K562 (cell line): ENCODE data around the gene EGFL7. TPM values are rescaled to one million over a fixed set of nuclear protein-coding genes. Genes with fewer than 3 reads are reported as not detected.

Source experiments
- BCL6 ChIP-seq: fragments of 250-450 bp; sonication (Bioruptor Pico); IDR thresholded peaks from 2 replicates; pipeline ENCODE4 v1.4.0; 2020
- CCNT2 ChIP-seq: IDR thresholded peaks from 2 replicates; pipeline ENCODE4 v1.6.1; 2011; ENCODE audit warnings: borderline replicate concordance, low read depth, mild to moderate bottlenecking, moderate library complexity, mixed read lengths, low read length; ENCODE audit not compliant: insufficient read length; ENCODE audit errors: extremely low read depth
- CEBPB ChIP-seq: fragments of 450-650 bp; IDR thresholded peaks from 2 replicates; pipeline ENCODE4 v1.6.1; 2016; ENCODE audit warnings: missing genetic modification characterization, missing compliant biosample characterization
- DIDO1 ChIP-seq: fragments of 450-650 bp; IDR thresholded peaks from 2 replicates; pipeline ENCODE4 v1.6.1; 2016; ENCODE audit warnings: low read depth, missing biosample characterization, missing genetic modification characterization
- ELF2 ChIP-seq: fragments of 250-450 bp; sonication (Bioruptor Pico); IDR thresholded peaks from 2 replicates; pipeline ENCODE4 v1.5.0; 2021; ENCODE audit warnings: mild to moderate bottlenecking
- EP300 ChIP-seq: IDR thresholded peaks from 2 replicates; pipeline ENCODE4 v1.6.1; 2012; ENCODE audit warnings: low read length, improper control_type of control experiment
- FOXJ2 ChIP-seq: fragments of 200-800 bp; sonication (Bioruptor generic); IDR thresholded peaks from 2 replicates; pipeline ENCODE4 v1.6.1; 2016; ENCODE audit warnings: missing genetic modification characterization, missing compliant biosample characterization
- HDAC3 ChIP-seq: fragments of 450-650 bp; IDR thresholded peaks from 2 replicates; pipeline ENCODE4 v1.6.1; 2018; ENCODE audit warnings: borderline replicate concordance, mild to moderate bottlenecking, moderate library complexity; ENCODE audit not compliant: partially characterized antibody
- MIER1 ChIP-seq: fragments of 450-650 bp; IDR thresholded peaks from 2 replicates; pipeline ENCODE4 v1.6.1; 2016; ENCODE audit warnings: antibody characterized with exemption, mild to moderate bottlenecking, low read depth
- TAF9B ChIP-seq: fragments of 450-650 bp; IDR thresholded peaks from 2 replicates; pipeline ENCODE4 v1.6.1; 2018; ENCODE audit warnings: mild to moderate bottlenecking; ENCODE audit not compliant: partially characterized antibody
- TCF7 ChIP-seq: sonication (generic); IDR thresholded peaks from 2 replicates; pipeline ENCODE4 v1.6.1; 2016; ENCODE audit warnings: antibody characterized with exemption, borderline replicate concordance
- TFE3 ChIP-seq: fragments of 450-650 bp; formaldehyde crosslinking; IDR thresholded peaks from 2 replicates; pipeline ENCODE4 v1.4.0; 2020; ENCODE audit warnings: mild to moderate bottlenecking, mixed read lengths
- USF2 ChIP-seq: sonication (generic); formaldehyde crosslinking; IDR thresholded peaks from 2 replicates; pipeline ENCODE4 v1.5.0; 2020; ENCODE audit warnings: missing genetic modification reagents
- WHSC1 ChIP-seq: IDR thresholded peaks from one replicate; pipeline ENCODE4 v1.6.1; 2012; ENCODE audit warnings: low read length, control low read depth, inconsistent platforms
- ZFX ChIP-seq: sonication (generic); formaldehyde crosslinking; IDR thresholded peaks from 2 replicates; pipeline ENCODE4 v1.8.0; 2022; ENCODE audit warnings: mild to moderate bottlenecking, missing genetic modification reagents, moderate library complexity
- ZNF121 ChIP-seq: sonication (generic); formaldehyde crosslinking; conservative IDR thresholded peaks from 2 replicates; pipeline ENCODE4 v1.8.0; 2022; ENCODE audit warnings: missing genetic modification reagents
- ZNF217 ChIP-seq: sonication (generic); formaldehyde crosslinking; IDR thresholded peaks from 2 replicates; pipeline ENCODE4 v1.8.0; 2022; ENCODE audit warnings: mild to moderate bottlenecking, missing genetic modification reagents
- ZNF695 ChIP-seq: fragments of 450-650 bp; formaldehyde crosslinking; IDR thresholded peaks from 2 replicates; pipeline ENCODE4 v1.4.0; 2020; ENCODE audit warnings: mild to moderate bottlenecking, moderate library complexity
- polyA plus RNA-seq, 8 experiments: library from polyadenylated mRNA; depleted of rRNA in 4 of 8; stranded (reverse) in 5 of 8; unstranded in 3 of 8; fragments of >200 nt; fragmentation: Nextera tagmentation in 2 of 8; fragmentation: Illumina TruSeq in 1 of 8; extraction: Ambion mirVana in 2 of 8; extraction: Trizol in 1 of 8; gene quantifications; 2 replicates each; pipeline versions ENCODE4 v1.2.1 to v1.2.3, GENCODE V29; 2011 to 2014; ENCODE audit warnings: inconsistent platforms in 1 of 8, missing spikeins in 1 of 8
- total RNA-seq, 7 experiments: library from RNA; depleted of rRNA in 6 of 7; stranded (reverse); fragments of >200 nt in 6 of 7; fragmentation: Illumina TruSeq in 2 of 7; extraction: Trizol in 2 of 7; gene quantifications; 2 replicates each; pipeline versions ENCODE4 v1.2.1 to v1.2.3, GENCODE V29; 2011 to 2021; ENCODE audit warnings: low replicate concordance in 1 of 7
- TF ChIP-seq, protein P1 (sequence below), 2 experiments: fragments of 450-650 bp in 1 of 2; sonication (generic) in 1 of 2; formaldehyde crosslinking; conservative IDR thresholded peaks; 2 replicates each; pipeline versions ENCODE4 v1.4.0 to v1.8.1; 2020 to 2022; ENCODE audit warnings: mild to moderate bottlenecking in 1 of 2, missing genetic modification reagents in 1 of 2
- TF ChIP-seq, protein P2 (sequence below): sonication (generic); formaldehyde crosslinking; IDR thresholded peaks from 2 replicates; pipeline ENCODE4 v1.8.0; 2022; ENCODE audit warnings: missing genetic modification reagents, mild to moderate bottlenecking, borderline replicate concordance
- TF ChIP-seq, protein P3 (sequence below): fragments of 450-650 bp; IDR thresholded peaks from 2 replicates; pipeline ENCODE4 v1.7.0; 2016; ENCODE audit warnings: borderline replicate concordance

The EGFL7 gene
- total and polyA plus RNA-seq, 9 of the 15 experiments (the other 6 are each of a cell fraction or from before 2014, with no cell fraction given), result 1.5 to 286 (median 55.5) TPM

- peak; percentile 28; the same call in 1 of the 2 replicates for TF ChIP-seq USF2 (CRISPR knock-in tag)
- TF ChIP-seq TCF7, result no peak
- TF ChIP-seq FOXJ2 (tag), result no peak
- TF ChIP-seq CEBPB (tag), result no peak
- no peak for TF ChIP-seq DIDO1 (tag)
- no peak for TF ChIP-seq TAF9B
- TF ChIP-seq, protein P1, sequence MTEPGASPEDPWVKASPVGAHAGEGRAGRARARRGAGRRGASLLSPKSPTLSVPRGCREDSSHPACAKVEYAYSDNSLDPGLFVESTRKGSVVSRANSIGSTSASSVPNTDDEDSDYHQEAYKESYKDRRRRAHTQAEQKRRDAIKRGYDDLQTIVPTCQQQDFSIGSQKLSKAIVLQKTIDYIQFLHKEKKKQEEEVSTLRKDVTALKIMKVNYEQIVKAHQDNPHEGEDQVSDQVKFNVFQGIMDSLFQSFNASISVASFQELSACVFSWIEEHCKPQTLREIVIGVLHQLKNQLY (CRISPR knock-in tag; conservative IDR thresholded peaks at IDR 0.05), result no peak
- TF ChIP-seq ZFX, result no peak
- no peak for TF ChIP-seq ZNF217 (CRISPR knock-in tag)
- TF ChIP-seq MIER1, result no peak
- no peak for TF ChIP-seq ELF2 (CRISPR knock-in tag)
- TF ChIP-seq, protein P2, sequence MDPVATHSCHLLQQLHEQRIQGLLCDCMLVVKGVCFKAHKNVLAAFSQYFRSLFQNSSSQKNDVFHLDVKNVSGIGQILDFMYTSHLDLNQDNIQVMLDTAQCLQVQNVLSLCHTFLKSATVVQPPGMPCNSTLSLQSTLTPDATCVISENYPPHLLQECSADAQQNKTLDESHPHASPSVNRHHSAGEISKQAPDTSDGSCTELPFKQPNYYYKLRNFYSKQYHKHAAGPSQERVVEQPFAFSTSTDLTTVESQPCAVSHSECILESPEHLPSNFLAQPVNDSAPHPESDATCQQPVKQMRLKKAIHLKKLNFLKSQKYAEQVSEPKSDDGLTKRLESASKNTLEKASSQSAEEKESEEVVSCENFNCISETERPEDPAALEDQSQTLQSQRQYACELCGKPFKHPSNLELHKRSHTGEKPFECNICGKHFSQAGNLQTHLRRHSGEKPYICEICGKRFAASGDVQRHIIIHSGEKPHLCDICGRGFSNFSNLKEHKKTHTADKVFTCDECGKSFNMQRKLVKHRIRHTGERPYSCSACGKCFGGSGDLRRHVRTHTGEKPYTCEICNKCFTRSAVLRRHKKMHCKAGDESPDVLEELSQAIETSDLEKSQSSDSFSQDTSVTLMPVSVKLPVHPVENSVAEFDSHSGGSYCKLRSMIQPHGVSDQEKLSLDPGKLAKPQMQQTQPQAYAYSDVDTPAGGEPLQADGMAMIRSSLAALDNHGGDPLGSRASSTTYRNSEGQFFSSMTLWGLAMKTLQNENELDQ (CRISPR knock-in tag), result no peak
- no peak for TF ChIP-seq ZNF121 (CRISPR knock-in tag)
- TF ChIP-seq HDAC3, result no peak
- TF ChIP-seq WHSC1, result no peak
- no peak for TF ChIP-seq EP300
- TF ChIP-seq, protein P3, sequence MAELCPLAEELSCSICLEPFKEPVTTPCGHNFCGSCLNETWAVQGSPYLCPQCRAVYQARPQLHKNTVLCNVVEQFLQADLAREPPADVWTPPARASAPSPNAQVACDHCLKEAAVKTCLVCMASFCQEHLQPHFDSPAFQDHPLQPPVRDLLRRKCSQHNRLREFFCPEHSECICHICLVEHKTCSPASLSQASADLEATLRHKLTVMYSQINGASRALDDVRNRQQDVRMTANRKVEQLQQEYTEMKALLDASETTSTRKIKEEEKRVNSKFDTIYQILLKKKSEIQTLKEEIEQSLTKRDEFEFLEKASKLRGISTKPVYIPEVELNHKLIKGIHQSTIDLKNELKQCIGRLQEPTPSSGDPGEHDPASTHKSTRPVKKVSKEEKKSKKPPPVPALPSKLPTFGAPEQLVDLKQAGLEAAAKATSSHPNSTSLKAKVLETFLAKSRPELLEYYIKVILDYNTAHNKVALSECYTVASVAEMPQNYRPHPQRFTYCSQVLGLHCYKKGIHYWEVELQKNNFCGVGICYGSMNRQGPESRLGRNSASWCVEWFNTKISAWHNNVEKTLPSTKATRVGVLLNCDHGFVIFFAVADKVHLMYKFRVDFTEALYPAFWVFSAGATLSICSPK, result no peak
- TF ChIP-seq ZNF695, result no peak
- peak; percentile 47 for TF ChIP-seq TFE3
- no peak for TF ChIP-seq CCNT2
- no peak for TF ChIP-seq BCL6
These were observed 5.7 kb upstream of the EGFL7 start (continued) for GRCh38 chr9:136656795-136657611.
